GM20000 (cell line): ENCODE data around the gene CLCN7.

Experiments used
- DNase-seq: peaks from one replicate; pipeline ENCODE4 v3.0.0; 2012; ENCODE audit warnings: low spot score
- CTCF ChIP-seq: IDR thresholded peaks from 2 replicates; pipeline ENCODE4 v1.5.1; 2012; ENCODE audit warnings: mild to moderate bottlenecking, control low read depth; ENCODE audit errors: extremely low read depth, missing control alignments

Gene CLCN7

GRCh38 chr16:1451702-1452392 is 23.0 kb downstream of the CLCN7 start:
- no peak for TF ChIP-seq CTCF
- DNase-seq, result no peak

- TF ChIP-seq CTCF, result no peak
Observed at GRCh38 chr16:1450841-1451240, 24.0 kb downstream of the CLCN7 start.

GRCh38 chr16:1450218-1450617 is 24.6 kb downstream of the CLCN7 start:
- DNase-seq, result no peak
- no peak for TF ChIP-seq CTCF

More at GRCh38 chr16:1450841-1451240, 24.0 kb downstream of the CLCN7 start:
- DNase-seq, result no peak

- DNase-seq, result no peak
- TF ChIP-seq CTCF, result no peak
Observed at GRCh38 chr16:1449201-1449788, 25.5 kb downstream of the CLCN7 start.

- DNase-seq, result no peak
- TF ChIP-seq CTCF, result no peak
Observed at GRCh38 chr16:1448536-1449116, 26.2 kb downstream of the CLCN7 start.

- no peak for TF ChIP-seq CTCF
- DNase-seq, result no peak
Observed at GRCh38 chr16:1447965-1448364, 26.9 kb downstream of the CLCN7 start.

GRCh38 chr16:1446296-1447080 is 28.3 kb downstream of the CLCN7 start:
- no peak for DNase-seq
- no peak for TF ChIP-seq CTCF
